SU-DHL-6 (cell line): ENCODE data around the gene MED26.

Source experiments
- H2AFZ ChIP-seq: fragments of 200-600 bp; sonication (generic); 2 replicates; pipeline ENCODE4 v1.6.1; 2014; ENCODE audit warnings: low read depth, mild to moderate bottlenecking, moderate library complexity, mixed read lengths, antibody characterized with exemption, low read length; ENCODE audit not compliant: severe bottlenecking
- H3F3A ChIP-seq: fragments of 200-600 bp; shearing (Covaris generic); 2 replicates; pipeline ENCODE4 v1.6.0; 2016; ENCODE audit warnings: antibody characterized with exemption, mild to moderate bottlenecking; ENCODE audit not compliant: insufficient read depth
- H3K27ac ChIP-seq: fragments of 200-600 bp; sonication (generic); 2 replicates; pipeline ENCODE4 v1.5.1; 2016; ENCODE audit warnings: low read depth, mild to moderate bottlenecking, low read length, moderate library complexity, mixed read lengths
- H3K27me3 ChIP-seq: fragments of 200-600 bp; sonication (generic), shearing (Covaris generic); 2 replicates; pipeline ENCODE4 v1.6.0; 2014; ENCODE audit warnings: mild to moderate bottlenecking, low read length
- H3K36me3 ChIP-seq: fragments of 200-600 bp; sonication (generic); 2 replicates; pipeline ENCODE4 v1.6.1; 2014; ENCODE audit warnings: mild to moderate bottlenecking, low read length, mixed read lengths
- H3K4me2 ChIP-seq: fragments of 300-600, 200-600 bp; shearing (Covaris generic), sonication (generic); 2 replicates; pipeline ENCODE4 v1.6.0; 2014; ENCODE audit warnings: low read length, low read depth, mild to moderate bottlenecking; ENCODE audit not compliant: poor library complexity, severe bottlenecking
- H3K4me3 ChIP-seq: fragments of 200-600 bp; sonication (generic); 2 replicates; pipeline ENCODE4 v1.5.1; 2014; ENCODE audit warnings: antibody characterized with exemption, low read length, mild to moderate bottlenecking, mixed read lengths; ENCODE audit not compliant: insufficient read depth, poor library complexity, severe bottlenecking
- H3K79me2 ChIP-seq: fragments of 200-600 bp; sonication (generic); 2 replicates; pipeline ENCODE4 v1.6.1; 2014; ENCODE audit warnings: mild to moderate bottlenecking, low read length, moderate library complexity; ENCODE audit not compliant: insufficient read depth
- H3K9ac ChIP-seq: fragments of 200-600 bp; sonication (generic); 2 replicates; pipeline ENCODE4 v1.7.0; 2014; ENCODE audit warnings: mild to moderate bottlenecking, low read length
- H3K9me2 ChIP-seq: fragments of 200-600 bp; sonication (generic); replicated peaks from 2 replicates; pipeline ENCODE4 v1.6.1; 2014; ENCODE audit warnings: low read length; ENCODE audit not compliant: insufficient read depth
- H3K9me3 ChIP-seq: fragments of 200-600 bp; sonication (generic); 2 replicates; pipeline ENCODE4 v1.6.1; 2014; ENCODE audit warnings: low read length, mixed read lengths; ENCODE audit not compliant: insufficient read depth
- H4K20me1 ChIP-seq: fragments of 200-600 bp; sonication (generic); 2 replicates; pipeline ENCODE4 v1.6.1; 2014; ENCODE audit warnings: low read depth, mild to moderate bottlenecking, antibody characterized with exemption, low read length, moderate library complexity, mixed read lengths
- CTCF ChIP-seq: fragments of 200-600 bp; sonication (generic); IDR thresholded peaks from one replicate; pipeline ENCODE4 v1.5.1; 2017; ENCODE audit warnings: antibody characterized with exemption, mild to moderate bottlenecking, low read length, moderate library complexity; ENCODE audit not compliant: insufficient read depth, poor library complexity, severe bottlenecking
- EZH2phosphoT487 ChIP-seq: fragments of 200-600 bp; sonication (generic), shearing (Covaris generic); conservative IDR thresholded peaks from 2 replicates; pipeline ENCODE4 v1.6.1; 2018; ENCODE audit warnings: mild to moderate bottlenecking, antibody characterized with exemption, low read length, moderate library complexity, mixed read lengths

The MED26 gene

DNA sequence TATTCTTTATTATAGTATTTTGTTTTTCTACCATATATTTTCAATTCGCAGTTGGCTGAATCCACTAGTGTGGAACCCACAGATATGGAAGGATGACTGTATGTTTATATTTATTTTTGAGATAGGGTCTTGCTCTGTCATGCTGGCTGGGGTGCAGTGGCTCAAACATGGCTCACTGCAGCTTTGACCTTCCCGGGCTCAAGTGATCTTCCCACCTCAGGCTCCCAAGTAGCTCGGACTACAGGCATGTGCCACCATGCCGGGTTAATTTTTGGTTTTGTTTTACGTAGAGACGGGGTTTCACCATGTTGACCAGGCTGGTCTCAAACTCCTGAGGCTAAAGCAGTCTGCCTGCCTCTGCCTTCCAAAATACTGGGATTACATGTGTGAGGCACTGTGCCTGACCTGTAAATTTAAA is 65.4 kb downstream of the MED26 start:
- Histone ChIP-seq H3K4me2 (no peak overlapping the region), H3K79me2 (no peaks in the 10 kb centered on the region), H3K27me3 (no peaks in the 10 kb centered on the region), H3K9ac (no peak overlapping the region), H3F3A (no peaks in the 10 kb centered on the region), H3K9me3 (no peaks in the 10 kb centered on the region), H2AFZ (no peak overlapping the region), H3K4me3 (no peak overlapping the region), H3K9me2 (no peaks in the 10 kb centered on the region), H4K20me1 (no peaks in the 10 kb centered on the region), H3K27ac (no peak overlapping the region), H3K36me3 (peaks cover 13% of the 10 kb centered on the region; the same call in 1 of the 2 replicates)
- no peak for TF ChIP-seq CTCF

GRCh38 chr19:16561382-16561781 is 66.6 kb downstream of the MED26 start:
- Histone ChIP-seq H3K9me3 (no peaks in the 10 kb centered on the region), H4K20me1 (no peaks in the 10 kb centered on the region), H3K27me3 (no peaks in the 10 kb centered on the region), H3F3A (no peaks in the 10 kb centered on the region), H3K9ac (no peak overlapping the region), H3K4me3 (no peak overlapping the region), H3K79me2 (no peaks in the 10 kb centered on the region), H2AFZ (no peak overlapping the region), H3K9me2 (no peaks in the 10 kb centered on the region), H3K27ac (no peak overlapping the region), H3K36me3 (0 out of 2 replicates have a peak, but pooled peaks cover 5% of the 10 kb centered on the region), H3K4me2 (no peak overlapping the region)
- TF ChIP-seq CTCF (no peak), EZH2phosphoT487 (no peak)

DNA sequence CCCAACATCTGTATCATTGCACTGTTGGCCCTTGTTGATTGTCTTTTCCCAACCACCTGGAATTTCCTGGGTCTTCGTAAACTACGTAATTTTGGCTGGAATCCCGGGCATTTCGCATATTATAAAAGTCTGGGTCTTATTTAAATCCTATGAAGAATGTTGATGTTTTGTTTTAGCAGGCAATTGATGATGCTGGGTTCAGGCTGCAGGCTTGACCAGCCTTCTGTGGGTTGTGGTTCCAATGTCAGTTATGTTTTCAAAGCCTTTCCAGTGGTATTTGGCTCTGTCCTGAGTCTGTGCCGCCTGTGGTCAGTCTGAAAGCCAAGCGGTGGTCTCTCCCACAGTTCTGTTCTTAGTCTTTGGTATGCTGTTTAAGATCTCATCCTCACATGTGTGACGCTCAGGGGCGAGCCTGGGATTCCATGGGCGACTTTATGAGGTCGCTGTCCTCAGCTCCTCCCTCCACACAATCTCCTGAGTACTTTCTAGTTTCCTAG is 68.2 kb downstream of the MED26 start:
- no peak overlapping the region for H3K4me2 ChIP-seq
- no peak overlapping the region for H3K27ac ChIP-seq
- H3K9ac ChIP-seq, result no peak overlapping the region
- no peaks in the 10 kb centered on the region for H3F3A ChIP-seq
- TF ChIP-seq EZH2phosphoT487 (no peak), CTCF (no peak)
- no peaks in the 10 kb centered on the region for H4K20me1 ChIP-seq
- H2AFZ ChIP-seq, result no peak overlapping the region
- H3K9me2 ChIP-seq, result no peaks in the 10 kb centered on the region
- H3K36me3 ChIP-seq, result 0 out of 2 replicates have a peak, but pooled peaks cover 5% of the 10 kb centered on the region
- no peaks in the 10 kb centered on the region for H3K27me3 ChIP-seq
- no peaks in the 10 kb centered on the region for H3K9me3 ChIP-seq
- no peak overlapping the region for H3K4me3 ChIP-seq
- no peaks in the 10 kb centered on the region for H3K79me2 ChIP-seq
